HG02763 (cell line): ENCODE data around the gene EXOC3L4.

Experiments used
- ATAC-seq: cut with Tn5 transposase; IDR thresholded peaks from one replicate; pipeline ENCODE4 v1.9.1; 2021; ENCODE audit warnings: mild to moderate bottlenecking, moderate library complexity; ENCODE audit not compliant: unreplicated experiment

Gene EXOC3L4

DNA sequence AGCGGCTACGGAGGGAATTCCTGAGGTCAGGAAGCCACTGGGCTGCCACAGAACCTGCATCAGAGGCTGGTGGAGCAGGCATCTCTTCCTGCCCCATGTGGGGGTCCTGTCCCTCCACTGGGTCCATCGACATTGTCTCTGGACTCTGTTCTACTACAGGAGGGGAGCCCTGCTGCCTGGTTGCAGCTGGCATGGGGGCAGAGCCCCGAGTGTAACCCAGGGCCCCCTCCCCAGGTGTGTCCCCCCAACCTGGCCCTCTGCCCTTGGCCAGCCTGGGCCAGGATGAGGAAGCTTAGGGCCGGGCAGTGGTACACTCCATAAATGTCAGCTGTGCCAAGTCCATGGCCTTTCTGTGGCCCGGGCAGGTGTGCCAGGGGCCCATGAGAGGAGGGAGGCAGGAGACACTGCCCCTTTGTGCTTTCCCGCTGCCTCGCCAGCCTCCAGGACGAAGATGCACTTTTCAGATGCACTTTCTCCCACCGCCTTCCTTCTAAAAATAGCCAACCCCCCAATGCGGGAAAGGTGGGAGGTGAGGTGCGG is 4.0 kb upstream of the EXOC3L4 start:
- ATAC-seq = no peak

DNA sequence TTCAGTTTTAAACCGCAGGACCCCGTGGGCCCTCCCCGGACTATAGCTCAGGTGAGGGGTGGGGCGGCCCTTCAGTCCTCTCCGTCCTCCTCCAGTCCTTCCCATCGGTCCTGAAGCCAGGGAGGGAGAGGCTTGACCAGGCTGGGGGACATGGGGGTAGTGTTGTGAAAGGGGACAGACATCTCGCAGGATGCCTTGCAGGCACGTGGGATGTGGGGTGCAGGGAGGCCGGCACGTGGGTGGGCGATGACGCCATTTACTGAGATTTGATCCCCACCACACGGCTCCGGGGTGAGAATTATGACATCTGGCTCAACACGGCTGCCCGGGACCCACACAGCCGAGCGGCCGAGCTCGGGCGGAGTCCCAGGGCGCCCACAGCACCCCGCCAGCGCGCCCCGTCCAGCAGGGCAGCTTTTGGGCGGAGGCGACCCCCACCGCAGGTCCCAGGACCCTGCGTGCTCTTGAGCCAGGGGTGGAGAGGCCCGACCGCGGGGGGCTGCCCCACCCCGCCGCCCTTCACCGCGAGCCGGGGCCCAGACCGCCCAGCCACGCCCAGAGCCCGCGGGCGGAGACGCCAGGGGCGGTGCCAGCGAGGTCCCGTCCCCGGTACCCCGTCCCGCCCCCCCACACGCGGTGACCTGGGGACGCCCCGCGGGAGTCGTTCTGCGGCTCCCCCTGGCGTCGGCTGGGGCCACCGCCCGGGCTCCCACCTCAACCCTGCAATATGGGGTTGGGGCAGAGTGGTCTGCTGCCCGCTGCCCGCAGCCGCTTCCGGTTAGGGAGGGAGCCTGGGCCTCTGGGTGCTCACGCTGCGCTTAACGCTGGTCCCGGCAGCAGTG is 3.3 kb upstream of the EXOC3L4 start:
- no peak for ATAC-seq

DNA sequence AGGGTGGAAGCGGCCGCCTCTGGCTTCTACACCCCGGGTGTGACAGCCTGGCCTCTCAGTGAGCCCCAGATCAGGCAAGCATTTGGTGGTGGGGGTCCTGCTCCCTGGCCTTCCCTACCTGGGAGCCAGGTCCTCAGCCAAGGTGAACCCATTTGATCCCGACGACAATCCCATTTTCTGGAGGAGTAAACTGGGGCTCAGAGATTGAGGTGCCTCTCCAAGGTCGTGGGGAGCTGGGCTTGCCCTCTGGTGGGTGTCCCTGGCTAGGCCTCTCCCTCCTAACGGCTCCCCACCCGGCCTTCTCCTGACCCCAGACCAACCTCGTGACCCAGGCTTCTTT is 2.7 kb upstream of the EXOC3L4 start:
- ATAC-seq = no peak

DNA sequence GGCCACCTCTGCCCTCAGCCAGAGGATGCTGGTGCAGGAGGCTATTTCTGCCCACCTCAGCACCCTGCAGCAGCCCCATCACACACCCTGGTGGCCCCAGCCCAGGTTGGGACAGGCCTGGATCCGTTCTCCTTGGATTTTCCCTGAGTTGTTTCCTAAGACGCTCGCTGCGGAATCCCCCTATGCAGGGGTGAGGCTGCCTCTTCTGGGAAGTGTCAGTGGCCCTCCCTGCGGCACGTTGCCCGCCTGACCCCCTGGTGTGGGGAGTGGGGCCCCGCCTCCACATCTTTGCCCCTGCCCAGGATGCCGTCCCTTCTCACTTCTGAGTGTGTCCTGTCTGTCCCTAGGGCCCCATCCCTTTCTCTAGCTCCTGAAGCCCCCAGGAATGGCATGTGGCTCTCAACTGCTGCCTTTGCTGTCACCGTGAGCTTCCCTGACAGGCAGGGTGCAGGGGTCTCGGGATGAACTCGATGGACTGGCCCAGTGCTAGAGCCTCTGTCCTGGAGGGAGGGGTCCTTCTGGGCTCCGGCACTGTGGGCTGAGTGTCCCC is 594 bp upstream of the EXOC3L4 start:
- no peak for ATAC-seq

DNA sequence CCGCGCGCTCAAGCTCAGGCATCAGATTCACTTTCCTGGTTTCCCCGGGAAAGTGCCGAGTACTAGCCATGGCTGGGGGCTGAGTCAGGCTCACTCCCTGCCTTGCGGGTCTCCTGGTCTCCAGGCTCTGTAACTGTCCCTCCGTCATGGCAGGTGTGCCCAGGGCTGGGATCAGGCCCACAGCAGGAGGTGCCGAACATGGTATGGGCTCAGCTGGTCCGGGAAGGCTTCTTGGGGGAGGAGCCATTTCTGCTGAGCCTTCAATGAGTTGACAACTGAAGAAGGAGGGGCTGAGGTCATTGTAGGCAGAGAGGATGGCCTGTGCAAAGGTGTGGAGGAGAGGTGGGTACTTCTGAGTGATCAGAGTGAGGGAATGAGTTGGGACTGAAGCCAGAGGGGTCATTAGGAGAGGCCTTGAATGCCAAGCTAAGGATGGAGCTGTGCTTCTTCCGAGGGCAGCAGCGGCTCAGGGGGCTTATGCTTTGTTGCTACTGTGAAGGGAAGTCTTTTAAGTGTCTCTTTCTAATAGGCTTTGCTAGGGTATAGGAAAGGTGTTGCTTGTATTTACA is 769 bp downstream of the EXOC3L4 start:
- ATAC-seq = no peak

DNA sequence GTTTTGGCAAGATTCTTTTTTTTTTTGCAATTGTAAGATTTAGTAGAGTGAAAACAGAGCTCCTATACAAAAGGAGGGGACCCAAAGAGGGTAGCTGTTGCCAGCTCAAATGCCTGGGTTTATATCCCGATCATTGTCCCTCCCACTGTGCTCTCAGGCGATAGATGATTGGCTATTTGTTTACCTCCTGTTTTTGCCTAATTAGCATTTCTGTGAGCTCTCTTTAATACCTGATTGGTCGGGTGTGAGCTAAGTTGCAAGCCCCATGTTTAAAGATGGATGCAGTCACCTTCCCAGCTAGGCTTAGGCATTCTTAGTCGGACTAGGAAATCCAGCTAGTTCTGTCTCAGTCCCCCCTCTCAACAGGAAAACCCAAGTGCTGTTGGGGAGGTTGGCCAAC is 1.9 kb downstream of the EXOC3L4 start:
- ATAC-seq = no peak

DNA sequence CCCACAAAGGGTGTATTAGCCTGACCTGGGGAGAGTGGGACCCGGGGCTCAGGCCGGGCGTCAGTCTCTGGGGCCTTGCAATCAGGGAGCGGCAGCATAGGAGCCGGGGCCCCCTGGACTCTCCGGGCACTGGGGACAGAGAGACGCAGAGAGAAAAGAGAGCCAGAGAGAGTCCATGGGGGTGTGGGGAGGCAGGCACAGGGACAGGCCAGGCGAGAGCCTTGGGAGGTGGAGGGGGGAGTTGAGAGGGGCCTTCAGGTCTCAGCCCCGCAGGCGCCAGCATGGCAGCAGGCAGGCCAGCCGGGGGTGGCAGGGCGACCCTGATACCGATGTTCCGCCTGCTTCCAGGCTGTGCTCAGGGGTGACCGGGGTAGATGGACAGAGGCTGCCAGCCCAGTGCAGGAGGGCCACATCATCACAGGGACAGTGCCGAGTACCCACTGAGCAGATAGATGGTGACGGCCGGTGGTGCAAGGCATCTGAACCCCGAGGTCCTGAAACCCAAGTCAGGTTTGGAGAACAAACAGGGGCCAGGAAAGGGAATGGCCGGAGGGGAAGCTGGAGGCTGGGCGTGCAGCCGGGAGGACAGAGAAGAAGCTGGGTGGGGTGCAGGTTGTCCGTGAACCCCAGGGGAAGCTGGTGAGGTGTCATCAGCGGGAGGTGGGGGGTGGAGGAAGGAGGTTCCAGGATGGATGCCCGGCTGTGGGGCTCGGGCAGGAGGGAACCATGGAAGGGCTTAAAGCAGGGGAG is 2.9 kb downstream of the EXOC3L4 start:
- no peak for ATAC-seq

DNA sequence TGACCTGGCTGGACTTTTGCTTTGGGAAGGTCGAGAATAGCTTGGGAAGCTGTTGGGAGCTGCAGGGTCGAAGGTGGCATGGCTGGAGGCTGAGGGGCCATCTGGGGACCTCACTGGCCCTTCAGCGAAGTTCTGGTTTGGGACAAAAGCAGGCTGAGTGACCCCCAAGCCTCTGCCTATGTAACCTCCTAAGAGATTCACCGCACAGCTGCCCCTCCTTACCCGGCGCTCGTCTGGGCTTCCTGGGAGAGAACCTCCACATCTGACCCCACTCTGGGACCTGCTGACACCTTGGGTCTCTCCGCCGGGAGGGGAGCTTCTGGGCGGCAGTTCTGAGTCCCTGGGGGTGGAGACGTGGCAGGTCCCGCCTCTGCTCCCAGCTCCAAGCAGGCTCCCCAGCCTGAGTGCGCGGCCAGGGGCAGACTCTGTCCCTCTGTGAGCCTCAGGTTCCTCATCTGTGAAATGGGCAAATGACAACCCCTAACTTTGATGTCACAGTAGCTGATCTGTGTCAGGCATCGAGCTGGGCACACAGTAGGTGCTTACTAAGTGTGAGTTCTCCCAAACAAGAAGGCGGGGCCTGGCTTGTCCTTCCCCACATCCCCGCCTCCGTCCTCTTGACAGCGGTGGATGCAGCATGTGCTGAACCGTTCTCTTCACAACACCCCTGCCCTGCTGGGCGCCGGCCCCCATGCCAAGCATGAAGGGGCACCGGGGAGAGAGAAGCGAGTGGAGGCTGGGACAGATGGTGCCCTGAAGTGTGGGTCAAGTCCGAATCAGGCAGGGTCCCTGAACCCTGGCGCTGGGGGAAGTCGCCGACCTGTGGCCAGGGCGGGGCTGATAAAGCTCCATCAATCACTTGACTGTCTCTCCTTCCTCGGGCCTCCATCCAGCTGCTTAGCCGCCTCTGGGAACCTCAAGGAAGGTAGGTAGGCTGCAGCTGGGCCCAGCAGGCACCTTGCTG is 3.8 kb downstream of the EXOC3L4 start:
- no peak for ATAC-seq

DNA sequence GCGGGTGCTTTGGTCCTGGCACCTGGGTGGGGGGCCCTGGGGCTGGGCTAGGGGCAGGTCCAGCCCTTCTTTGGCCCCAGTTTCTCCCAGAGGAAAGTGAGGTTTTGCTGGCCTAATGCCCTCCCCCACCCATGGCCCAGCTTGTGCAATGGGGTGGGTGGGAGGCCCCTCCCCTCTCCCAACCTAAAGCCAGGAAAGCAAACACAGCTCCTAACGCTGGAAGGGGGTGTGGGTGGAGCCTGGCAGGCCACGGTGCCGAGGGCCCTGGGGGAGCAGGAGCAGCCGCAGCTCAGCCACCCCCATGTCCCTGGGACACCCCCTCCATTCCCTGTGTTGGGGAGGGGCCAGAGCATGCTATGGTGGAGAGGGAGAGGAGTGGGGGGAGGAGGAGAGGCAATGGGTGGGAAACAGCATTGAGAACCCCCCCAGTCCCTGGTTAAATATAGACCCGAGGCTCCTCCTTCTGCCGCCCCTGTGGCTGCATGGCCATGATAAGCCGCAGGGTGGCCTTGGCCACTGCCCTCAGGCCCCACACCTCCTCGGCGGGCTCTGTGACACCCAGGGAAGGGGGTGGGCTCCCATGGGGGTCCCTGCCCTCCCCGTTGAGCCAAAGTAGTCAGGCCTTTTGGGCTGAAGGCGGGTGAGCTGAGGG is 4.7 kb downstream of the EXOC3L4 start:
- ATAC-seq = no peak

DNA sequence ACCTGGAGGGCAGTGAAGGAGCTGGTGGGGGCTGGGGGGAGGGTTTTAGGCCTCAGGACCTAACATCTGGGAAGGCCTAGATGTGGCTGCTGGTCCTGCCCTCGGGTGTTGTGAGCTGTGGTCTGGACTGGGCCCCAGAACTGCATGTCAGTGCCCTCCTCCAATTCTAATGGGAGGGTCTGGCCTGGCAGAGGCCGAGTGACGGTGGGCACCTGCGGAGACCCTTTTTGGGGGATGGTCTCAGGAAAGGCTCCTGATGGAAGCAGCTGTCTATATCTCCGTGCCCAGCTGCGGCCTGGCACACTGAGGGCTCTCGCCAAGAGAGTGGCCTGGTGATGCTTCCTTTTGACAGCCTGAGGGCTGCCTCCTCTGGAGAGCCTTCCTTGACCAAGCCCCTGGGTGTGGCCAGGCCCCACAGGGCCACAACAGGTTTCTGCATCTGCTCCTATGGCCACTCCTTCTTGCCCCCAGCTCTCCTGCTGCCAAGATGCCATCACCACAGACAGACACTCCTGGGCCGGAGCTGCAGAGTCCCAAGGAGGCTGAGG is 5.3 kb downstream of the EXOC3L4 start:
- no peak for ATAC-seq

DNA sequence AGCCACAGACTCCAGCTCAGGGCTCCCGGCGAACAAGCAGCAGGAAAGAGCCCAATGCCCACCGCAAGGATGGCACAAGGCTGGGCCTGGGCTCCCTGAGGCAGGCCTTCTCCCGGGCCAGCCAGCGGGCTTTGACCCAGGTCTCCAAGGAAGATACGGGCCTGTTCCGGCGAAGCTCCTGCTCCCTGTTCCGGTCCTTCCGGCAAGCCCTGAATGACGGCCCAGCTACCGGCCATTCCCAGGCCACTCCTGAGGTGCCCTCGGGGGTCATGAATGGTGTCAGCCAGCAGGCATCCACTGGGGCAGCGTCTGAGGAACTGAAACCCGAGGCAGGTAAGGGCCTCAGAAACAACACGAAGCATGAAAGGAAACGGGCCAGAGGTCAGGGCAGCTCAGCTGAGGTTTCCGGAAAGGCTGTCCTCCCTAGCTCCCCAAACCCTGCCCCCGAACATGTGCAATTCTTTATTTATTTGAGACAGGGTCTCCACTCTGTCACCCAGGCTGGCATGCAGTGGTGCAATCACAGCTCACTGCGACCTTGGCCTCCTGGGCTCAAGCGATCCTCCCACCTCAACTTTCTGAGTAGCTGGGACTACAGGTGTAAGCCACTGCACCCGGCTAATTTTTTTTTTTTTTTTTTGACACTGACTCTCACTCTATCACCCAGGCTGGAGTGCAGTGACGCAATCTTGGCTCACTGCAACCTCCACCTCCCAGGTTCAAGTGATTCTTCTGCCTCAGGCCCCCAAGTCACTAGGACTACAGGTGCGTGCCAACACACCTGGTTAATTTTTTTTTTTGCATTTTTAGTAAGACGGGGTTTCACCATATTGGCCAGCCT is 6.0 kb downstream of the EXOC3L4 start:
- ATAC-seq = no peak

DNA sequence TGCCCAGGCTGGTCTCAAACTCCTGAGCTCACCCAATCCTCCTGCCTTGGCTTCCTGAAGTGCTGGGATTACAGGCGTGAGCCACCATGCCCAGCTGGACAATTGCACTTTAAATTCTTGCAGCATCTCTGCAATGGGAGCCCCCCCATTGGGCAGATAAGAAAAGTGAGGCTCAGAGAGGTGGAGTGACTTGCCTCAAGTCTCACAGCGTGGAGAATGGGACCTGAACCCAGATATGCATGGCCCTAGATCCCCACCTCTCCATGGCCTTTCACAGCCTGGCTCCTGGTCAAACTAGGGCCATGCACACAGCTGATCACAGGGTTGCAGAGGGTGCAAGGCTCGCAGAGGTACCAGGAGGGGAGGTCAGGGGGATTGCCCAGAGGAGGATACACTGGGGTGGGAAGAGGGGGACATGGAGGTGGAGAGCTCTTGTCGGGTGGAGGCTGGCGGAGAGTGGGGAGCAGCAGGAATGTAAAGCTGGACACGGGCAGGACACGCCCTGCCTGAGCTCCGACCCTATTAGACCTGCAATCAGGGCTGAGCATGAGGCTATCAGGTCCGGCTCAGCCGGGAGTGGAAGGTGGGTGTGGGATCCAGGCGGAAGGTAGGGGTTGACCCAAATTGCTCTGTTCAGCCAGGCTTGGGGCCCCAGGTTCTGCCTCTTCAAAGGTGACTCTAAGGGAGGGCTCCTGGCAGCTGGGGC is 6.9 kb downstream of the EXOC3L4 start:
- no peak for ATAC-seq

DNA sequence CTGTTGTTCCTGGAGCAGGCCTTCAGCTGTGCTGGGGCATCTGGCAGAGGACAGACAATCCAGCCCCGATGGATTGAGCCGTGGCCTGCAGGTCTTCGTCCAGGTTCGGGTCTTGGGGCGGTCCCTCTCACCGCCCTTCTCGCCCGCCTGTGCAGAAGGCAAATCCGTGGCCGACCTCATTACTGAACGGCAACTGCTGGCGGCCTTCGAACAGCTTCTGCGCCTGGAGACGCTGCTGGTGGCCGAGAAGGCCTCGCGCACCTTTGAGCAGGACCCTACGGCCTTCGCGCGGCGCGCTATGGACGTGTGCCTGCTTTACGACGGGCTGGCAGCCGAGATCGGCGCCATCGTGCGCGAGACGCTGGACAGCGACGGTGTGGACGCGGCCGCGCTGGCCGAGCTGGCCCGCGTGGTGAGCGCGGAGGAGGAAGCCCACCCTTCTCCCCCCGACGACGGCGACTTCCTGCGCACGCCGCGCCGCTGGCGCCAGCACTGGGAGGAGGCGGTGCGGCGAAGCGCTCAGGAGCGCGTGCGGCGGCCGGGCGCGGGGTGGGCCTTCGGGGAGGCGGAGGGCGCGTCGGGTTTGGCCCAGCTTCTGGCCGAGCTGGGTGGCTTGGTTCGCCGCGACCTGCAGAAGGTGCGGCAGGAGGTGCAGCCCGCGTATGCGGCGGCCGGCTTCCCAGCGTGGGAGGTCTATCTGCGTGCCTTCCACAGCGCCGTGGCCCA is 7.6 kb downstream of the EXOC3L4 start:
- no peak for ATAC-seq

DNA sequence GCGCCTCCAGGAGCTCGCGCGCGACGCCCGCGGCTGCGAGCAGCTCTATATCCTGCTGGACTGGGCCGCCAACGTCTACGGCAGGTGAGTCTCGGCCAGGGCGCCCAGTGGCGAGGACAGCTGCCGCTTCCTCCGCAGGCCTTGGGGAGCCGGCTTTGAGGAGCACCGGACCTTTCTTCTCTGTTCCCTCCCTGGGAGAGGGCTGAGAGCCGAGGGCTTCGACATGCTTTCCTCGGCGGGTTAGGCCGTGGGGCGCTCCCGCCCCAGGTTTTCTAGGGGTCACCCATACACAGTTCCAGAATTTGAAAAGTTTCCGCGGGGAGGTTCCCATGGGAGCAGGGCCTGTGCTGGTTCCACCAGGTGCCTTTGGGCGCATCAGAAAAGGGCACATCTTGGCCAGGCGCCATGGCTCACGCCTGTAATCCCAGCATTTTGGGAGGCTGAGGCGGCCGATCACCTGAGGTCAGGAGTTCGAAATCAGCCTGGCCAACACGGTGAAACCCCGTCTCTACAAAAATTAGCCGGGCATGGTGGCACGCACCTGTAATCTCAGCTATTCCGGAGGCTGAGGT is 8.2 kb downstream of the EXOC3L4 start:
- ATAC-seq = no peak

DNA sequence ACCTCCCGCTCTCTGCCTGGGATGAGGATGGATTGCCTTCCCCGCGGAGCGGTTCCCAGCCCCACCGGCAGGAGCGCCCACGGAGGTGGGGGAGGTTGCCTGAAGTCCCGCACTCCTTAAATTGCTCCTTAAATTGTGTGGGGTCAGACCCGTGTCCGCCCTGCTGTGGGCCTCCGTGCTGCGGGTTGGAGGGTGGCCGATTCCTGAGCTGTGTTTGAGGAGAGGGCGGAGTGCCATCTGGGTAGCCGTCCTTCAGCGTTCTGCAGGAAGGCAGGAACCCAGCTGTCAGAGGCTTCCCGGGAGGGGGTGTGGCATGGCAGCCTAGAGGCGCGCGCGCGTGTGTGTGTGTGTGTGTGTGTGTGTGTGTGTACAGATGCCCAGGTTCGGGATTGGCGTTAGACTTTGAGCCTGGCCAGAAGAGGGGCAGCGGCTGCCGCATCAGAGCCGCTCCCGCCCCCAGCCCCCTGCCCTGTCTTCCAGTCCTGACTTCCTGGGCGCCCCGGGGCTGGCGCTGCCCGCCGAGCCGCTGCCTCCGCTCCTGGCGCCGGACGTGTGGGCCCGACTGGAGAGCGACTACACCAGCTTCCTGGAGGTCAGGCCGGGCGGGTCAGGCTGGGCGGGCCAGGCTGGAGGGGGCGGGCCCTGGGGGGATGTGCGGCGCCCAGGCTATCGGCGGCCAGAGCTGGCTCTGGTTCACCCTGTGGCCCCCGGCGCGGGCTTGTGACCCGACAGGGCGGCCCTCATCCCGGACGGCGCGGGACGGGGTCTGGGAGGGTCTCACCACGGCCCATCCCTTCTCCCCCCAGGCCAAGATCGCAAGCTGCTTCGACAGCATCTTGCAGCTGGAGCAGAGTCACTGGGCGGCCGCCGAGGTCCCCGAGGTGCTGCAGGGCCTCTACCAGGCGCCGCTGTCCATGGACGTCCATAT is 9.2 kb downstream of the EXOC3L4 start:
- no peak for ATAC-seq

DNA sequence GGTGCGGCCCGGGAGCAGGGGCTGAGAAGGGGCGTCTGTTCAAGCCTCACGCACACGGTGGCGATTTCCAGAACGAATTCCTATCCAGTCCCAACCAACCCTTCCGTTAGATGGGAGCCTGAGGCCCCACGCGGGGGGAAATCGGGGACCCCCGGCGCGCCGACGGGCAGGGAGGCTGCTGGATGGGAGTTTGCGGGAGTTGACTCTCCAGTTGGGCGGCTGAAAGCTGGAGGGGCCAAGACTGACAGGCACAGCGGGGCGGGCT is 9.8 kb downstream of the EXOC3L4 start:
- ATAC-seq = no peak
